ENCODE data around the gene ATP10D.

The ATP10D gene

GRCh38 chr4:47557255-47557654, 72.2 kb downstream of the ATP10D start:
- Histone ChIP-seq H3K9me3 (ENCODE audit: control insufficient read depth, insufficient read depth, low read length) (no peaks in the 10 kb centered on the region), H3K36me3 (ENCODE audit: control insufficient read depth, insufficient read depth, low read length) (no peaks in the 10 kb centered on the region), H3K9ac (ENCODE audit: low read depth, low read length) (no peak overlapping the region), H3K27ac (ENCODE audit: low read depth, low read length) (no peak overlapping the region), H3K27me3 (ENCODE audit: control insufficient read depth, insufficient read depth, low read length) (no peaks in the 10 kb centered on the region), H3K4me3 (ENCODE audit: low read depth, low read length) (no peak overlapping the region), H3K4me1 (ENCODE audit: control insufficient read depth, insufficient read depth, low read length) (no peaks in the 10 kb centered on the region)

DNA sequence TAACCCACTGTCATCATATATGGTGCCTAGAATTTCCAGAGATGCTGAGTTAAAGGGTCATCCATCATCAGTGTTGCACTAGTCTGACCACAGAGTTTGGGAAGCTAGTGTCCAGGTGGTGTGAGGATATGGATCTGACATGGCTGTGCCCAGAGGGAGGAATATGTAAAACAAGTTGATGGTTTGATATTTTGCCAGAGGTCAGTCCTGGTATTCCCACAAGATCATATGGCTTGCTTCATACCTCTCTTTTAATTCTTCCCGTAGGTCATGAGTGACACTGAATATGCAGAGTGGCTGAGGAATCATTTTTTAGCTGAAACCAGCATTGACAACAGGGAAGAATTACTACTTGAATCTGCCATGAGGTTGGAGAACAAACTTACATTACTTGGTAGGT, 75.6 kb downstream of the ATP10D start:
- H3K36me3 ChIP-seq (ENCODE audit: control insufficient read depth, insufficient read depth, low read length) = no peaks in the 10 kb centered on the region
- no peak overlapping the region for H3K27ac ChIP-seq (ENCODE audit: low read depth, low read length)
- no peaks in the 10 kb centered on the region for H3K9me3 ChIP-seq (ENCODE audit: control insufficient read depth, insufficient read depth, low read length)
- H3K4me3 ChIP-seq (ENCODE audit: low read depth, low read length) = no peak overlapping the region
- no peaks in the 10 kb centered on the region for H3K27me3 ChIP-seq (ENCODE audit: control insufficient read depth, insufficient read depth, low read length)
- no peak overlapping the region for H3K9ac ChIP-seq (ENCODE audit: low read depth, low read length)
- H3K4me1 ChIP-seq (ENCODE audit: control insufficient read depth, insufficient read depth, low read length) = no peaks in the 10 kb centered on the region

- no peaks in the 10 kb centered on the region for H3K4me1 ChIP-seq (ENCODE audit: control insufficient read depth, insufficient read depth, low read length)
- H3K27me3 ChIP-seq (ENCODE audit: control insufficient read depth, insufficient read depth, low read length) = no peaks in the 10 kb centered on the region
- no peaks in the 10 kb centered on the region for H3K36me3 ChIP-seq (ENCODE audit: control insufficient read depth, insufficient read depth, low read length)
- no peak overlapping the region for H3K9ac ChIP-seq (ENCODE audit: low read depth, low read length)
- H3K27ac ChIP-seq (ENCODE audit: low read depth, low read length) = no peak overlapping the region
- no peak overlapping the region for H3K4me3 ChIP-seq (ENCODE audit: low read depth, low read length)
- no peaks in the 10 kb centered on the region for H3K9me3 ChIP-seq (ENCODE audit: control insufficient read depth, insufficient read depth, low read length)
These were observed 76.3 kb downstream of the ATP10D start for GRCh38 chr4:47561331-47561730.

GRCh38 chr4:47562297-47562696, 77.2 kb downstream of the ATP10D start:
- Histone ChIP-seq H3K4me3 (ENCODE audit: low read depth, low read length) (no peak overlapping the region), H3K9ac (ENCODE audit: low read depth, low read length) (no peak overlapping the region), H3K27me3 (ENCODE audit: control insufficient read depth, insufficient read depth, low read length) (no peaks in the 10 kb centered on the region), H3K9me3 (ENCODE audit: control insufficient read depth, insufficient read depth, low read length) (no peaks in the 10 kb centered on the region), H3K36me3 (ENCODE audit: control insufficient read depth, insufficient read depth, low read length) (no peaks in the 10 kb centered on the region), H3K4me1 (ENCODE audit: control insufficient read depth, insufficient read depth, low read length) (no peaks in the 10 kb centered on the region), H3K27ac (ENCODE audit: low read depth, low read length) (no peak overlapping the region)

- Histone ChIP-seq H3K4me3 (ENCODE audit: low read depth, low read length) (no peak overlapping the region), H3K27ac (ENCODE audit: low read depth, low read length) (no peak overlapping the region), H3K4me1 (ENCODE audit: control insufficient read depth, insufficient read depth, low read length) (no peaks in the 10 kb centered on the region), H3K9me3 (ENCODE audit: control insufficient read depth, insufficient read depth, low read length) (no peaks in the 10 kb centered on the region), H3K27me3 (ENCODE audit: control insufficient read depth, insufficient read depth, low read length) (no peaks in the 10 kb centered on the region), H3K36me3 (ENCODE audit: control insufficient read depth, insufficient read depth, low read length) (no peaks in the 10 kb centered on the region), H3K9ac (ENCODE audit: low read depth, low read length) (no peak overlapping the region)
These were observed 81.5 kb downstream of the ATP10D start for GRCh38 chr4:47566566-47566965.

- Histone ChIP-seq H3K9me3 (ENCODE audit: control insufficient read depth, insufficient read depth, low read length) (no peaks in the 10 kb centered on the region), H3K36me3 (ENCODE audit: control insufficient read depth, insufficient read depth, low read length) (no peaks in the 10 kb centered on the region), H3K4me1 (ENCODE audit: control insufficient read depth, insufficient read depth, low read length) (no peaks in the 10 kb centered on the region), H3K27me3 (ENCODE audit: control insufficient read depth, insufficient read depth, low read length) (no peaks in the 10 kb centered on the region), H3K27ac (ENCODE audit: low read depth, low read length) (no peak overlapping the region), H3K9ac (ENCODE audit: low read depth, low read length) (no peak overlapping the region), H3K4me3 (ENCODE audit: low read depth, low read length) (no peak overlapping the region)
These were observed 81.9 kb downstream of the ATP10D start for GRCh38 chr4:47566969-47567368.

- H3K27ac ChIP-seq (ENCODE audit: low read depth, low read length) = no peak overlapping the region
These were observed 82.4 kb downstream of the ATP10D start for GRCh38 chr4:47567511-47567910.

DNA sequence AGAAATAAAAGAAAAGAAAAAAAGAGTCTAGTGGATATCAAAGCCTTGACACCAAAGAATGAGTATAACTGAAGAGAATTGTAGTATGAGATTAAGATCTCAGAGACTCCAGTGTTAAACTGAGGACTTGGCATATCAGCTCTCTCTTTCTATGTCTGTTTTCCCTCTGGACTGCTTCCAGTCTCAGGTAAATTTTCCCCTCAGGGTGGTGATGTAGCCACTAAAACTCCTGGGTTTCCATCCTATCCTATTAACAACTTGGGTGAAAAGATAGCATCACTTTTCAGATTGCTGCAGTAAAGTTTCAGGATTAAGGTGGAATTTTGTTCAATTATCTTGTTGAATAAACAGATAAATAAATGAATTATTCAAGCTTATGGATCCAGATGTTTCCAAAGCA, 85.7 kb downstream of the ATP10D start:
- no peaks in the 10 kb centered on the region for H3K9me3 ChIP-seq (ENCODE audit: control insufficient read depth, insufficient read depth, low read length)
- no peak overlapping the region for H3K4me3 ChIP-seq (ENCODE audit: low read depth, low read length)
- H3K27ac ChIP-seq (ENCODE audit: low read depth, low read length) = no peak overlapping the region
- no peak overlapping the region for H3K9ac ChIP-seq (ENCODE audit: low read depth, low read length)
- no peaks in the 10 kb centered on the region for H3K36me3 ChIP-seq (ENCODE audit: control insufficient read depth, insufficient read depth, low read length)
- no peaks in the 10 kb centered on the region for H3K4me1 ChIP-seq (ENCODE audit: control insufficient read depth, insufficient read depth, low read length)
- H3K27me3 ChIP-seq (ENCODE audit: control insufficient read depth, insufficient read depth, low read length) = no peaks in the 10 kb centered on the region

More at GRCh38 chr4:47567511-47567910, 82.4 kb downstream of the ATP10D start:
- H3K27me3 ChIP-seq (ENCODE audit: control insufficient read depth, insufficient read depth, low read length) = no peaks in the 10 kb centered on the region
- H3K9ac ChIP-seq (ENCODE audit: low read depth, low read length) = no peak overlapping the region
- H3K4me1 ChIP-seq (ENCODE audit: control insufficient read depth, insufficient read depth, low read length) = no peaks in the 10 kb centered on the region
- no peaks in the 10 kb centered on the region for H3K36me3 ChIP-seq (ENCODE audit: control insufficient read depth, insufficient read depth, low read length)
- H3K9me3 ChIP-seq (ENCODE audit: control insufficient read depth, insufficient read depth, low read length) = no peaks in the 10 kb centered on the region
- no peak overlapping the region for H3K4me3 ChIP-seq (ENCODE audit: low read depth, low read length)

DNA sequence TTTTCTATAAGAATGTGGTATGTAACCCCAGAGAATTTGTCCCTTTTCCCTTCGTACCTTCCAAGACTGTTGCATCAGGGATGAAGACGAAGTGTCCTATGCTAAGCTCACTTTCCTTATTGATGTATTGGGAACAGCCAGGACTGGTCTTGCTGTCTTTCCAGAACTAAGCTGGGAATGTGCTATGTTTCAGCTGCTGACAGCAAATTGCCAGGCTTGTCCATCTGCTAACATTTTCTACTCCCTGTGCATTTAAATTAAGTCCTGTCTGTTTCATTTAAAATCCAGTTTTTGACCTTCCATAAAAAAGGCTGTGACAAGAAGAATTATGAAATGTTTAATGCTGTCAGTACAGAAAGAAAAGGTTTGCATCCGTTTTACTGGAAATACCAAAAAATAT, 87.9 kb downstream of the ATP10D start:
- Histone ChIP-seq H3K9me3 (ENCODE audit: control insufficient read depth, insufficient read depth, low read length) (no peaks in the 10 kb centered on the region), H3K27me3 (ENCODE audit: control insufficient read depth, insufficient read depth, low read length) (no peaks in the 10 kb centered on the region), H3K4me1 (ENCODE audit: control insufficient read depth, insufficient read depth, low read length) (no peaks in the 10 kb centered on the region), H3K4me3 (ENCODE audit: low read depth, low read length) (no peak overlapping the region), H3K27ac (ENCODE audit: low read depth, low read length) (no peak overlapping the region), H3K9ac (ENCODE audit: low read depth, low read length) (no peak overlapping the region), H3K36me3 (ENCODE audit: control insufficient read depth, insufficient read depth, low read length) (no peaks in the 10 kb centered on the region)

GRCh38 chr4:47577779-47578553, 92.9 kb downstream of the ATP10D start:
- no peaks in the 10 kb centered on the region for H3K27me3 ChIP-seq (ENCODE audit: control insufficient read depth, insufficient read depth, low read length)
- H3K9ac ChIP-seq (ENCODE audit: low read depth, low read length) = no peak overlapping the region
- H3K36me3 ChIP-seq (ENCODE audit: control insufficient read depth, insufficient read depth, low read length) = no peaks in the 10 kb centered on the region
- H3K4me1 ChIP-seq (ENCODE audit: control insufficient read depth, insufficient read depth, low read length) = no peaks in the 10 kb centered on the region
- no peak overlapping the region for H3K27ac ChIP-seq (ENCODE audit: low read depth, low read length)
- no peaks in the 10 kb centered on the region for H3K9me3 ChIP-seq (ENCODE audit: control insufficient read depth, insufficient read depth, low read length)
- no peak overlapping the region for H3K4me3 ChIP-seq (ENCODE audit: low read depth, low read length)

GRCh38 chr4:47579235-47579634, 94.2 kb downstream of the ATP10D start:
- Histone ChIP-seq H3K27me3 (ENCODE audit: control insufficient read depth, insufficient read depth, low read length) (no peaks in the 10 kb centered on the region), H3K27ac (ENCODE audit: low read depth, low read length) (no peak overlapping the region), H3K36me3 (ENCODE audit: control insufficient read depth, insufficient read depth, low read length) (no peaks in the 10 kb centered on the region)

More at GRCh38 chr4:47579235-47579634, 94.2 kb downstream of the ATP10D start:
- Histone ChIP-seq H3K4me1 (ENCODE audit: control insufficient read depth, insufficient read depth, low read length) (no peaks in the 10 kb centered on the region), H3K9ac (ENCODE audit: low read depth, low read length) (no peak overlapping the region), H3K9me3 (ENCODE audit: control insufficient read depth, insufficient read depth, low read length) (no peaks in the 10 kb centered on the region), H3K4me3 (ENCODE audit: low read depth, low read length) (no peak overlapping the region)
